DOHH2 (cell line): ENCODE measurements around the gene PSMB4.
"Not testable (repeated sequence)": the region's sequence is repeated elsewhere in the genome, so short reads cannot be mapped to it uniquely, and the experiment has no call there.

Experiments
- CTCF ChIP-seq: fragments of 200-600 bp; sonication (generic); IDR thresholded peaks from one replicate; pipeline ENCODE4 v1.5.1; 2014; ENCODE audit warnings: antibody characterized with exemption, mild to moderate bottlenecking, low read depth, low read length; ENCODE audit not compliant: poor library complexity, severe bottlenecking
- EZH2phosphoT487 ChIP-seq: fragments of 200-600 bp; sonication (generic); IDR thresholded peaks from 2 replicates; pipeline ENCODE4 v1.6.1; 2017; ENCODE audit warnings: borderline replicate concordance, mild to moderate bottlenecking, antibody characterized with exemption, low read length, moderate library complexity, mixed read lengths

- TF ChIP-seq EZH2phosphoT487, CTCF: not testable (repeated sequence)
These were observed 34.5 kb downstream of the PSMB4 start for GRCh38 chr1:151433827-151434226.
